NCI-H82 (cell line): ENCODE results near the gene OR10V1.
"Not testable (repeated sequence)": the region's sequence is repeated elsewhere in the genome, so short reads cannot be mapped to it uniquely, and the experiment has no call there.

Source experiments
- DNase-seq: peaks from one replicate; lab custom pipeline; 2025; lab: John Stamatoyannopoulos, UW

The OR10V1 gene

GRCh38 chr11:59710136-59710847 is 3.4 kb downstream of the OR10V1 start:
- DNase-seq, result peak; percentile 71

GRCh38 chr11:59708537-59708936 is 5.1 kb downstream of the OR10V1 start:
- DNase-seq, result no peak

- DNase-seq, result no peak
These were observed 6.3 kb downstream of the OR10V1 start for GRCh38 chr11:59707371-59707770.

DNA sequence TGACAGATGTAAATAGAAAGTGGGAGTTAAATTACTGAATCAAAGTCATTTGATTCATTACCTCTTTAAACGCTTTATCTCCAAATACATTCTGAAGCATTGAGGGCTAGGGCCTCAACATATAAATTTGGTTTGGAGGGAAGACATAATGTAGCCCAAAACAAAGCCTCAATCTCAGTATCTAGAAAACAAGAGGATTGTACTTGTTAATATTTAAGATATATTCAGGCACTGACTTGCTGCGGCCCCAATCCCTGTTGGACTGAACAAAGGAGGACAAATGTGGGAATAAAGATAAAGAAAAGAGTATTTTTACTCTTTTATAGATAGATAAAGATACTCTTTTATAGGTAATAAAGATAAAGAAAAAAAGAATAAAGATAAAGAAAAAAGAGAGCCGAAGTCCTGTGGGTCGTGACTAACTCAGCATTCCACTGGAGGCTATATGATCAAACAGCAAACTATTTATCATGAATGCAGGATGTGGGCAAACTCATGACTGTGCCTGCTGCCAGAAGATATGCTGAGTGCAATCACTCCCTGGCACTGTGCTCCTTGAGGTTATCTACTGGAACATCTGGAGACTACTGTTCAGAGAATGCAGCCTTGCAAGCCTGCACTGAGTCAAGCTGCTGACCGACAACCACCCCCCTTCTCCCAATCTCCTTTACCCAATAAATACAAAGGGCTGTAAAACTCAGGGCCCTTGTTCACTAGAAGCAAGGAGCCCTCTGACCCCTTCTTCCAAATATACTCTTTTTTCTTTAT is 6.9 kb downstream of the OR10V1 start:
- DNase-seq, result no peak

GRCh38 chr11:59705294-59705693 is 8.4 kb downstream of the OR10V1 start:
- no peak for DNase-seq

DNA sequence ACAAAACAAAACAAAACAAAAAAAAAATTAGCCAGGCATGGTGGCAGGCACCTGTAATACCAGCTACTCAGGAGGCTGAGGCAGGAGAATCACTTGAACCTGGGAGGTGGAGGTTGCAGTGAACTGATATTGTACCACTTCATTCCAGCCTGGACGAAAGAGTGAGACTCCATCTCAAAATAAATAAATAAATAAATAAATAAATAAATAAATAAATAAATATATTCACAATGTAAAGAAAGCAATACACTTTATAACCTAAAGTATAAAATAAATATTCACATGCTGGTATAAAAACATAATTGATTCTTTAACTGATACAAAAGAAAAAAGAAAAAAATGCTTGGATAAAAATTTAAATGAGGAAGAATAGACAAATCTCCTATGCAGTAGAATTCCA is 10.1 kb downstream of the OR10V1 start:
- DNase-seq, result not testable (repeated sequence)

DNA sequence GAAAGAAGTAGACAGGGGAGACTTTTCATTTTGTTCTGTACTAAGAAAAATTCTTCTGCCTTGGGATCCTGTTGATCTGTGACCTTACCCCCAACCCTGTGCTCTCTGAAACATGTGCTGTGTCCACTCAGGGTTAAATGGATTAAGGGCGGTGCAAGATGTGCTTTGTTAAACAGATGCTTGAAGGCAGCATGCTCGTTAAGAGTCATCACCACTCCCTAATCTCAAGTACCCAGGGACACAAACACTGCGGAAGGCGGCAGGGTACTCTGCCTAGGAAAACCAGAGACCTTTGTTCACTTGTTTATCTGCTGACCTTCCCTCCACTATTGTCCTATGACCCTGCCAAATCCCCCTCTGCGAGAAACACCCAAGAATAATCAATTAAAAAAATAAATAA is 13.5 kb downstream of the OR10V1 start:
- DNase-seq, result not testable (repeated sequence)

DNA sequence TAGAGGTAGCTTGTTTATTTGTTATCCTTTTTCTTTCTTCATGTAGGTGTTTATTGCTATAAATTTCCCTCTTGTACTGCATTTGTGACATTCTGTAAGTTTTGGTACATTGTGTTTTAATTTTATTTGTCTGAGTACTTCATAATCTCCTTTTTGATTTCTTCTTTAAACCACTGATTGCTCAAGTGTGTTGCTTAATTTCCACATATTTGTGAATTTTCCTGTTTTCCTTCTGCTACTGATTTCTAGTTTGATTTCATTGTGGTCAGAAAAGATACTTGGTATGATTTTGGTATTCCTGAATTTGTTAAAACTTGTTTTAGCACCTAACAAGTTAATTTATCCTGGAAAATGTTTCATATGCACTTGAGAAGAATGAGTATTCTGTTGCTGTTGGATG is 15.1 kb downstream of the OR10V1 start:
- DNase-seq, result no peak

DNA sequence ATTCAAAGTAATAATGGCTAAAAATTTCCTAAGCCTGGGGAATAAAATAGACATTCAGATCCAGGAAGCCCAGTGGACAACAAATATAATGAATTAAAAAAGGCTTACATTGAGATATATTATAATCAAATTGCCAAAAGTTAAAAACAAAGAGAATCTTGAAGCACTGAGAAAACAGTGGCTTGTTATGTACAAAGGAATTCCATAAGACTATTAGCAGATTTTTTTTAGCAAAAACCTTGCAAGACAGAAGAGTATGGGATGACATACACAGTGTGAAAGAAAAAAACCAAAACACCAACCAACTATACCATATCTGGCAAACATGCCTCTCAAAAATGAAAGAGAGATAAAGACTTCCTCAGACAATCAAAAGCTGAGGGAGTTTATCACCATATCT is 20.7 kb downstream of the OR10V1 start:
- no peak for DNase-seq

GRCh38 chr11:59691156-59691555 is 22.5 kb downstream of the OR10V1 start:
- DNase-seq, result no peak

DNA sequence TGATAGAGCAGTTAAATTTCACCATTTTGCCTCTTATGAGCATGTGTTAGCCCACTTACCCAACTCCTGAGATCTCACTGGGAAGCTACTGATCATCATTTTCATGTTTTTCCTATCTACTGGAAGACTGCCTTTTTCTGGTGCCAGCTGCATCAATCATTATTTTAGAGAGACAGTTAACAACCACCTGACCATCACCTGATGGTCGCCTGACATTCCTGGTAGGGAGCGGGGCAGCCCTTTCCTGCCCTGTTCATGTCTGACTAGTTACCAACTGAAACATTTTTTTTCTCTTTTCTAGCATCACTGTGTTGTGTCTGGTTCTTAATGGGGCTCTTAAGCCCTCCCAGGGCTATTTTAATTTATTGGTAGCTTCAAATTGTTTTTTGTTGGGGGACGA is 24.6 kb downstream of the OR10V1 start:
- no peak for DNase-seq

DNA sequence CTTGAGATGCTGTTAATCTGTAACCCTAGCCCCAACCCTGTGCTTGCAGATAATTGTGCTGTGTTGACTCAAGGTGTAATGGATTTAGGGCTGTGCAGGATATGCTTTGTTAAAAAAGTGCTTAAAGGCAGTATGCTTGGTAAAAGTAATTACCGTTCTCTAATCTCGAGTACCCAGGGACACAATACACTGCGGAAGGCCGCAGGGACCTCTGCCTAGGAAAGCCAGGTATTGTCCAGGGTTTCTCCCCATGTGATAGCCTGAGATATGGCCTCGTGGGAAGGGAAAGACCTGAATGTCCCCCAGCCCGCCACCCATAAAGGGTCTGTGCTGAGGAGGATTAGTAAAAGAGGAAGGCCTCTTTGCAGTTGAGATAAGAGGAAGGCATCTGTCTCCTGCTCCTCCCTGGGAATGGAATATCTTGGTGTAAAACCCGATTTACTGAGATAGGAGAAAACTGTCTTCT is 32.4 kb downstream of the OR10V1 start:
- peak; percentile 53 for DNase-seq

GRCh38 chr11:59680287-59681154 is 33.1 kb downstream of the OR10V1 start:
- peak; percentile 91 for DNase-seq

GRCh38 chr11:59679347-59679746 is 34.3 kb downstream of the OR10V1 start:
- DNase-seq, result peak; percentile 41

GRCh38 chr11:59678813-59679165 is 34.9 kb downstream of the OR10V1 start:
- peak; percentile 84 for DNase-seq

DNA sequence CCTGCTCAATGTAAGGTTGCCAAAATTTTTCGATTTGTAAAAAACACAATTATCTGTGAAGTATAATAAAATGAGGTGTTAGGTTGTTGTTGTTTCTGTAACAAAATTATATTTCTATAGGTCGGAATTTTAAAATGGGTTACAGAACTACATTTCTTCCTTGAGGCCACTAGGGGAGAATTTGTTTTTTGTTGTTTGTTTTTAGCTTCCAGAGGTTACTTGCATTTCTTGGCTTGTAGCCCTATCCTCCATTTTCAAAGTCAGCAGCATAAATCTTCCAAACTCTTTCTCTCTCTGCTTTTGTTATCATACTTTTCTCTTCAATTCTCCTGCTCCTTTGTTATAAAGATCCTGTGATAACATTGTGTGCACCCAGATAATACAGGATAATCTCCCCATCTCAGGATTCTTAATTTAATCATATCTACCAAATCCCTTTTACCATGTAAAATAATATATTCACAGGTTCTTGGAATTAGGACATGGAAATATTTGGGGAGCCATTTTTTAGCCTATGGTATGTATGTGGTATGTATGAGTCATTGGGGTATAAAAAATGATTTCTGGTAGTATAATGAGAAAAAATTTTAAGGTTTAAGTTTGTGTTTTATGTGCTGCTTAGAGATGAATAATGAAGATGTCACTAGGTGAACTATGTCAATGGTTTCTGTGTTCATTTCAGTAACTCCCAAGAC is 35.4 kb downstream of the OR10V1 start:
- DNase-seq, result peak; percentile 35

DNA sequence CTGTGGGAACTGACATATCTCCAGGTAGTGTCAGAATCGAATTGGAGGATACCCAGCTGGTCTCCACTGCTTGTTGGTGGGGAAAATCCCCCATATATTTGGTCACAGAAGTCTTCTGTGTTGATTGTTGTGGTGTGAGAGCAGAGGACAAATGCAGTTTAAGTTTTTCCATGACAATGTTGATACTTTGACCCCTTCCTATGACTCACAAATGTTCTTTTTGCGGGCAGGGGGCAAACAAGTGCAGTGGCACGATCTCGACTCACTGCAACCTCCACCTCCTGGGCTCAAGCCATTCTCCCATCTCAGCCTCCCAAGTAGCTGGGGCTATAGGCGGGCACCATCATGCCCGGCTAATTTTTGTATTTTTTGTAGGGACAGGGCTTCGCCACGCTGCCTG is 37.4 kb downstream of the OR10V1 start:
- DNase-seq, result no peak

- no peak for DNase-seq
These were observed 39.4 kb downstream of the OR10V1 start for GRCh38 chr11:59674291-59674690.

DNA sequence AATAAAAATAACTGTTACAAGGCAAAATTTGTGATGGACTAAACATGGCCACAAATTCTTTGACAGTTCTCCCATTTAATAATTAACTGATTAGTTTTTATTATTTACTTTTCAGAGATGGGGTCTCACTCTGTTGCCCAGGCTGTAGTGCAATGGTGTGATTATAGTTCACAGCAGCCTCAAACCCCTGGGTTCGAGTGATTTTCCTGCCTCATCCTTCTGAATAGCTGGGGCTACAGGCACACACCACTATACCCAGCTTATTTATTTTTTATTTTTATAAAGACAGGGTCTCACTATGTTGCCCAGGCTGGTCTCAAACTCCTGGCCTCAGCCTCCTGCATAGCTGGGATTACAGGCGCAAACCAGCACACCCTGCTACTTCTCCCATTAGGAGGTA is 40.4 kb downstream of the OR10V1 start:
- DNase-seq, result no peak

DNA sequence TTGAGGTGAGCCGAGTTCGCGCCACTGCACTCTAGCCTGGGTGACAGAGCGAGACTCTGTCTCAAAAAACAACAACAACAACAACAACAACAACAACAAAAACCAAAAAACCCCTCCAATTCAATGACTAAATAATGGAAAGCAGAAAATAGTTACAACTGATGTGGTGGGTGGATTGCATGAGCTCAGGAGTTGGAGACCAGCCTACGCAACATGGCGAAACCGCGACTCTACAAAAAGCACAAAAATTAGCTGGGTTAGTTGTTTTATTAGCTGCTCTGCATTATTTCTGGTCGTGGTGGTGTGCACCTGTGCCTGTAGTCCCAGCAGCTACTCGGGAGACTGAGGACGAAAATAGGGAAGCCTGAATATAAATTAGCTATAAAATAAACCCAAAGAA is 42.2 kb downstream of the OR10V1 start:
- DNase-seq, result no peak

GRCh38 chr11:59669611-59670009 is 44.0 kb downstream of the OR10V1 start:
- DNase-seq, result no peak
